H4 (cell line): ENCODE measurements around the gene SPATA31D1. TPM values are rescaled to one million over a fixed set of nuclear protein-coding genes. Genes with fewer than 3 reads are reported as not detected.

Experiments used
- DNase-seq: peaks from one replicate; pipeline ENCODE4 v3.0.0-alpha.2; 2015; ENCODE audit warnings: low spot score
- total RNA-seq: library from RNA; depleted of rRNA; stranded (reverse); fragments of >200 nt; shearing (Covaris generic); gene quantifications from 2 replicates; pipeline ENCODE4 v1.2.3, GENCODE V29; 2014; rRNA removed

SPATA31D1 gene
- total RNA-seq, 1 experiment from 2014 or later: not detected

DNA sequence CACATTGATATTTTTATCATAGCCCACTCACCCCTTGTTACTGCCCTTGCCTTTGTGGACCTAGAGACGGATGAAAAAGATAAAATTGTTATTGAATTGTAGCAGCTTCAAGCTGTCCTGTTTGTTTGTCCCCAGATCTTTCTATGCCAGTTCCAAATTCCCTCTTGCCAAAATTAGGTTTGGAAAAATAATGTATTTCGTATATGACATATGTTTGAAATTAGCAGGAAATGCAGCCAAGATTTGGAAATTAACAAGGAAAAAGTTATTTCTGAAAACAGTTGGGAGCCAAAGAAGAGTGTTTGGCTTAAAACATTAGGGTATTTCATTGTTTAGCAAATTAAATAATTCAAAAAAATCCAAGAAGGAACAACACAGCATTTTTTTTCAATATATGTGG lies 33.5 kb downstream of the SPATA31D1 start:
- DNase-seq: no peak

DNA sequence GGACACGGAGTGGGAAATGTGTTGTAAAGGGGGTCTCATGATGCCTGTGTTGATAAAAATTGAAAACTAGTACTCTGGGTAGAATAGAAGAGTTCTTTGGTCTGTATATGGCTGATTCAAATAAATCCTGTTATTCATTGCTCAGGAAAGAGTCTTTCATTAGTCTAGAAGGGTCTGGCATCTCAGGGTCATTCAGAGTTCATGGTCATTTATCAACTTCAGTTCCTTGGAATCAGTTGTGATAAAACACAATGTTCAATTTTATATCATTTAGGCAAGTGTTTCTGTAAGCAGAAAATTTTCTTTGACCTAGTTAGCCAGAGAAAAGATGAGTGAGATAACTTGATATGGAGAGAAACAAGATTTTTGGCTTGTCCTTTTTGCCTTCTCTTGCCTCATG lies 36.3 kb downstream of the SPATA31D1 start:
- DNase-seq: no peak

DNA sequence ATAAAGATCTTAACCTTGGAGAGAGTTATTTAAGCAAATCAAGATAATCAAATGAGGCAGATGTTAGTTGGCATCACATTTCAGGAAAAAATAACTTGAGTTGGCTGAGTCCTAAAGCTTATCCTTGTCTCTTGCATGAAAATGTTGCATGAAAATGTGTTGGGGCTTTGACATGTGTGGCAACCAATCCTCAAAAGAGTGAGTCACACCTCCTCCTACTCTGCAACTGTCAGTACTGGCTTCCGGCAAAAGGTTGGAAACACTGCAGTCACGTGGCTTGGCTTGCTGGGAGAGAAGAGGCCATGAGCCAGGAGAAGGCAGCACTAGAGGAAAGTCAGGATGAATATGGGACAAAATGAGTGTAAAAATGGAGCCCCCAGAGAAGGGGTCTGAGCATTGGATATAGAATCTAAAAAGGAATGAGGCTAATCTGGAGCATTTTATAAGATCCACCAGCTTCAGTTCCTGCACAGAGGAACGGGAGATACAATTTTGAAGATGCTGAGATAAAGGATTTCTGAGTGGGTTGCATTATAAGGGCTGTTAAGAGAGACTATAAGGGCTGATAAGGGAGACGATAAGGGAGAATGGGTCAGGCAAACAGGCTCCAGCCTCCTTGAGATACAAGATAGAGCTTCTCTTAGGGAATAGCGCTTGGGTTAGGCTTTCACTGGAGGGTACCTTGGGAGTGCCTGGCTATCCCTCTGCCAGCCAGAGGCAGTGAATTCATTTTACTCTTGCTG lies 43.1 kb downstream of the SPATA31D1 start:
- peak; percentile 77 for DNase-seq

DNA sequence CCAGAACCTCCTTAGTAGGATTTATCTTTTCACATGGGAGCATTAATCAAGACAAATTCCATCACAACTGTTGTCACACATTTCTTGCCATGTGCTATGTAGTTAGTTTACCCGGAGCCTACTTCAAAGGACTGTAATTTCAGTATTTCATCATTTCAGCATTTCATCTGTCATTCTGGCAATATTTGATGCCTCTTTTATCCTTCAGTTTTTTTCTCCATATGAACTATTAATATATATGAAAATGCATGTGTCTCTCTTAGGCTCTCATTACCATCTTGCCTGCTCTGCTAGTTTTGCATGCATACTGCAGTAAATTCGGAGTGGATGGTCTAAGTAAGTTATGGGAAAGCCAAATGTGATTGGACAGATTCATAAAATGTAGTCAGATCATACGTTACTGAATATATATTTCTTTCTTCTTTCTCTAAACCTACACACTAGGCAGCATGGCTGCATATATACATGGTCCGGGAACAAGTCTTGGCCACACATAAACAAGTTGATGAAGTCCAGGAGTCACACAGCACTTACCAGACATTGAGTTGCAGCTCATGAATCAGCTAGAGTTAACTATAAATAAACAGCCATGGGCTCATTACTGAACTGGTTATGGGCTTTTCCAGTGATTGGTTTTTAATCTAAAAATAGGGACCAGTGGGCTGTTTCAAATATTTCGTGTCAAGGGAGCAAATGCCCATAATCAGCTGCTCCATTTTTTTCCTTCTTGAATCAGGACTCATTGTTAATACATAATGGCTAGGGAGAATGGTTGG lies 46.6 kb downstream of the SPATA31D1 start:
- no peak for DNase-seq

DNA sequence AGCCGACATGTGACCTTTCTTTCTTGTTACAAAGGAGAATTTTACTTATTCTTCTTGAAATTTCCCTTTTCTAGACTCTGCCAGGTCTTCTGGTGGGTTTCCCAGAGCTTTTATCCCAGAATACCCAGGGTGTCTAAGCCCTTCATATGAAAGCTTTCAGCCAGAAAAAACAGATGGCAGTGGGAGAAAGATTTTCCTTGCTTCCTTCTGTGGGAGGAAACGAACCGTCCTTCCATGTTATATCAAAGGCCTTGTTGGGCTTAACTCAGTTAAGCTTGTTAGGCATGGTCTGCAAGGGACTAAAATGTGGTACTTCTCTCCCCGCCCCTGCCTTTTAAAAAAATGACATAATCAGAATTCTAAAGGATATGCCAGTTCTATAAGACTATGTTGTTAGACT lies 47.5 kb downstream of the SPATA31D1 start:
- no peak for DNase-seq

DNA sequence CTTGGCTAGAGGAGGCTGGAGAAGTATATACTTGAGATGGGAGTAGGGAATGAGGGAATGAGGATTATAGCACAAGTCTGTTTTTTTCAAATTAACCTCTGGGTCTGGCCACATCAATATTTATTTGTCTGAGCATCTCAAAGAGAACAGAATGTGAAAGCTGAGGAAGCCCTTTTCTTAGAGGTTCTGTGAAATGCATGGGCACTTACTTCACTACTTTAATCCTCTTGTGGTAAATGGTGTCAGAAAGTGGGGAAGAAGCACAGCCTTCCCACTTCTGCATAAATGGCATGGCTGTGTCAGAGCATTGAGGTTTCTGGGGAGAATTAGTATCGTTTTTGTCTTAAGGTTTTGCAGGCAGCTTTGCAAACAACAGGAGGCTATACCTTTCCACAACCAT lies 48.6 kb downstream of the SPATA31D1 start:
- no peak for DNase-seq

DNA sequence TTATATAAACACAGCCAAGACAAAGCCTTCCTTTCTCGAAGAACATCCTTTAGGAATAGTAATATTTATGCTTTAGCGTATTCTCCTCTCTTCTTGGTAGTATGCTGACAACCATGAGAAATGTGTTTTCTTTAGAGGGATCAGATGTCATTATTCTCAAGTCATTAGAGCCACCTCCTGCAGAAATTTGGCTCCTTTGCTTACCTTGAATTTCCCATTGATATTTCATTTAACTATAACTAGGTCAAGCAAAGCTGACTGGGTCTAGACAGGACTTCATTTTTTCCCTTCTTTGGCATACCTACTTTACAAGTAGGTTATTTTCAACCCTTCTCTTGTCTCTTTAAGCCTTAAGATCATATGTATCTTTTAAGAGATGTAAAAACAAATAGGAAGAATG lies 50.3 kb downstream of the SPATA31D1 start:
- DNase-seq: no peak

Other genes starting within 250 kb of the SPATA31D1 start
- not detected in 2 replicates for gene SPATA31D4, start 60.3 kb upstream of the SPATA31D1 start, total RNA-seq
- not detected in 2 replicates for gene SPATA31D3, start 45.3 kb upstream of the SPATA31D1 start, total RNA-seq